ENCODE data around the gene CAPN5. TPM values are rescaled to one million over a fixed set of nuclear protein-coding genes. Genes with fewer than 3 reads are reported as not detected.

CAPN5 gene
- total and polyA plus RNA-seq, 4 donors, result 6.5 to 25.8 (median 18.2) TPM

DNA sequence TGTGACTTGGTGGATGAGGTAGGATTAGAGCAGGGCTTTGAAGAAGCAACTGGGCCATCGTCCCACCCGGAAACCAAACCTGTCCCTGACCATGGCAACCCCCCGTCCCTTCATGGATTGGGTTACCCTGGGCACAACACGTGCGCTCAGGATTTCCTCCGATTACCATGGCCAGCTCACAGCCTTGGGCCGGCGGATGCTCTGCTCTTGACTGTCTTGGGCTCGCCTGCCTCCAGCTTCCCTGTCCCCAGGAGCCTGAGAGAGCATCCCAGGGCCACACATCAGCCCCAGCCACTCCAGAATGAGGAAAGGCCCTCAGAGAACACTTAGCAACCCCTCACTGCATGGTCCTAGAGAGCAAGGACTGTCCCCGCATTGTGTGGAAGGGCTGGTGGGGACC lies 84.1 kb downstream of the CAPN5 start:
- Histone ChIP-seq H3K27ac (ENCODE audit: low read depth in 1 of 2, low read length in 2 of 2) (no peak overlapping the region), H3K36me3 (ENCODE audit: control insufficient read depth in 4 of 4, insufficient read depth in 3 of 4, low read depth in 1 of 4, low read length in 3 of 4) (peaks cover 0 to under 1% (median 0%) of the 10 kb centered on the region in 4 donors), H3K9me3 (ENCODE audit: control insufficient read depth in 4 of 4, low read length in 3 of 4) (no peaks in the 10 kb centered on the region), H3K9ac (ENCODE audit: low read depth in 1 of 2, low read length in 2 of 2) (no peak overlapping the region), H3K4me3 (ENCODE audit: low read depth in 1 of 3, low read length in 3 of 3) (no peak overlapping the region), H3K27me3 (ENCODE audit: control insufficient read depth in 4 of 4, insufficient read depth in 4 of 4, low read length in 3 of 4) (no peaks in the 10 kb centered on the region), H3K4me1 (ENCODE audit: control insufficient read depth in 4 of 4, insufficient read depth in 4 of 4, low read length in 3 of 4) (peaks cover 9 to 24% (median 17%) of the 10 kb centered on the region in 4 donors)
- DNase-seq (ENCODE audit: low spot score), result no peak
- TF ChIP-seq, protein P1, sequence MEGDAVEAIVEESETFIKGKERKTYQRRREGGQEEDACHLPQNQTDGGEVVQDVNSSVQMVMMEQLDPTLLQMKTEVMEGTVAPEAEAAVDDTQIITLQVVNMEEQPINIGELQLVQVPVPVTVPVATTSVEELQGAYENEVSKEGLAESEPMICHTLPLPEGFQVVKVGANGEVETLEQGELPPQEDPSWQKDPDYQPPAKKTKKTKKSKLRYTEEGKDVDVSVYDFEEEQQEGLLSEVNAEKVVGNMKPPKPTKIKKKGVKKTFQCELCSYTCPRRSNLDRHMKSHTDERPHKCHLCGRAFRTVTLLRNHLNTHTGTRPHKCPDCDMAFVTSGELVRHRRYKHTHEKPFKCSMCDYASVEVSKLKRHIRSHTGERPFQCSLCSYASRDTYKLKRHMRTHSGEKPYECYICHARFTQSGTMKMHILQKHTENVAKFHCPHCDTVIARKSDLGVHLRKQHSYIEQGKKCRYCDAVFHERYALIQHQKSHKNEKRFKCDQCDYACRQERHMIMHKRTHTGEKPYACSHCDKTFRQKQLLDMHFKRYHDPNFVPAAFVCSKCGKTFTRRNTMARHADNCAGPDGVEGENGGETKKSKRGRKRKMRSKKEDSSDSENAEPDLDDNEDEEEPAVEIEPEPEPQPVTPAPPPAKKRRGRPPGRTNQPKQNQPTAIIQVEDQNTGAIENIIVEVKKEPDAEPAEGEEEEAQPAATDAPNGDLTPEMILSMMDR (IDR thresholded peaks at IDR 0.05; ENCODE audit: low read depth, low read length, missing input control), result no peak
- no peak for TF ChIP-seq HNF4G (IDR thresholded peaks at IDR 0.05)
- no peak for TF ChIP-seq SP1 (IDR thresholded peaks at IDR 0.05)
- TF ChIP-seq FOXA1 (IDR thresholded peaks at IDR 0.05), result no peak
- TF ChIP-seq HNF4A (conservative IDR thresholded peaks at IDR 0.05), result no peak
- no peak for TF ChIP-seq JUND (IDR thresholded peaks at IDR 0.05)
- no peak for TF ChIP-seq GABPA (IDR thresholded peaks at IDR 0.05 in 1 of 2, conservative IDR thresholded peaks at IDR 0.05 in 1 of 2)
- no peak for TF ChIP-seq EGR1 (IDR thresholded peaks at IDR 0.05; ENCODE audit: low read depth in 2 of 2)
- TF ChIP-seq, protein P2, sequence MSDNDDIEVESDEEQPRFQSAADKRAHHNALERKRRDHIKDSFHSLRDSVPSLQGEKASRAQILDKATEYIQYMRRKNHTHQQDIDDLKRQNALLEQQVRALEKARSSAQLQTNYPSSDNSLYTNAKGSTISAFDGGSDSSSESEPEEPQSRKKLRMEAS (IDR thresholded peaks at IDR 0.05), result no peak
- no peak for TF ChIP-seq FOXA2 (IDR thresholded peaks at IDR 0.05)
- TF ChIP-seq NR2F2 (IDR thresholded peaks at IDR 0.05), result no peak
- TF ChIP-seq YY1 (IDR thresholded peaks at IDR 0.05), result no peak
- no peak for TF ChIP-seq TAF1 (conservative IDR thresholded peaks at IDR 0.05)
- TF ChIP-seq RXRA (IDR thresholded peaks at IDR 0.05), result no peak
- TF ChIP-seq, protein P3, sequence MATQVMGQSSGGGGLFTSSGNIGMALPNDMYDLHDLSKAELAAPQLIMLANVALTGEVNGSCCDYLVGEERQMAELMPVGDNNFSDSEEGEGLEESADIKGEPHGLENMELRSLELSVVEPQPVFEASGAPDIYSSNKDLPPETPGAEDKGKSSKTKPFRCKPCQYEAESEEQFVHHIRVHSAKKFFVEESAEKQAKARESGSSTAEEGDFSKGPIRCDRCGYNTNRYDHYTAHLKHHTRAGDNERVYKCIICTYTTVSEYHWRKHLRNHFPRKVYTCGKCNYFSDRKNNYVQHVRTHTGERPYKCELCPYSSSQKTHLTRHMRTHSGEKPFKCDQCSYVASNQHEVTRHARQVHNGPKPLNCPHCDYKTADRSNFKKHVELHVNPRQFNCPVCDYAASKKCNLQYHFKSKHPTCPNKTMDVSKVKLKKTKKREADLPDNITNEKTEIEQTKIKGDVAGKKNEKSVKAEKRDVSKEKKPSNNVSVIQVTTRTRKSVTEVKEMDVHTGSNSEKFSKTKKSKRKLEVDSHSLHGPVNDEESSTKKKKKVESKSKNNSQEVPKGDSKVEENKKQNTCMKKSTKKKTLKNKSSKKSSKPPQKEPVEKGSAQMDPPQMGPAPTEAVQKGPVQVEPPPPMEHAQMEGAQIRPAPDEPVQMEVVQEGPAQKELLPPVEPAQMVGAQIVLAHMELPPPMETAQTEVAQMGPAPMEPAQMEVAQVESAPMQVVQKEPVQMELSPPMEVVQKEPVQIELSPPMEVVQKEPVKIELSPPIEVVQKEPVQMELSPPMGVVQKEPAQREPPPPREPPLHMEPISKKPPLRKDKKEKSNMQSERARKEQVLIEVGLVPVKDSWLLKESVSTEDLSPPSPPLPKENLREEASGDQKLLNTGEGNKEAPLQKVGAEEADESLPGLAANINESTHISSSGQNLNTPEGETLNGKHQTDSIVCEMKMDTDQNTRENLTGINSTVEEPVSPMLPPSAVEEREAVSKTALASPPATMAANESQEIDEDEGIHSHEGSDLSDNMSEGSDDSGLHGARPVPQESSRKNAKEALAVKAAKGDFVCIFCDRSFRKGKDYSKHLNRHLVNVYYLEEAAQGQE (IDR thresholded peaks at IDR 0.05), result no peak
- TF ChIP-seq, protein P4, sequence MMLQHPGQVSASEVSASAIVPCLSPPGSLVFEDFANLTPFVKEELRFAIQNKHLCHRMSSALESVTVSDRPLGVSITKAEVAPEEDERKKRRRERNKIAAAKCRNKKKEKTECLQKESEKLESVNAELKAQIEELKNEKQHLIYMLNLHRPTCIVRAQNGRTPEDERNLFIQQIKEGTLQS (IDR thresholded peaks at IDR 0.05), result no peak
- no peak for TF ChIP-seq RAD21 (IDR thresholded peaks at IDR 0.05)
- 97% methylated on average over 10 of the region's 10 CpGs for WGBS

DNA sequence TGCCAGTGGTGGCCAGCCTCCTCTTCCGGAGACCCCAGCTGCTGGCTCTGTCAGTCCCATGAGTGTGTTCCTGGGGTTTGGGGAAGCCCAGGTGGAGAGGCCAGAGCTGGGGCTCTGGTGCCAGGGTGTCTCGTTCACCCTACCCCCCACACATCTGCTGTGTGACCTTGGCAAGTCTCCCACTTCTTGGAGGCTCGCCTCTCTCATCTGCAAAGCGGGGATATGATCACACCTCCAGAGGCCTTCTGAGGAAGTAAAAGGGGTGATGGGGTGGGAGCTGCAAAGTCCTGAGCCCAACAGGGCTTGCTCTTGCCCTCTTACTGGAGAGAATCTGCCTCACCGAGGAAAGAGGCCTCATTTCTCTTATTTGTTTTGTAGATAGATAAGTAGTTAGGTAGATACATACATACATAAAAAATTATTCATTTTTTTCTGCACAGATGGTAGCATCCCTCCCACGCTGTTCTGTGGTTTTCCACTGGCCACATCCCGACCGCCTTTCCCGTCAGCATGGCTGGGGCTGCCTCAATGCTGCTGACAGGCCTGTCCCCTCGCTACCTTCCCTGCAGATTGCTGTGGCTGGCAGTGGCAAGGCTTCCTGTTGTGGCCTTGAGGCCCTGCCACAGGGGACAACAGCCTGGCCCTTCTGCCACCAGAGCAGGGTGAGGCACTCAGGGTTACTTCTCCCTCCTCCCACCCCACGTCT lies 85.2 kb downstream of the CAPN5 start:
- no peak for DNase-seq (ENCODE audit: low spot score)
- no peaks in the 10 kb centered on the region for H3K27me3 ChIP-seq (ENCODE audit: control insufficient read depth in 4 of 4, insufficient read depth in 4 of 4, low read length in 3 of 4)

More for the DNA sequence above, 85.2 kb downstream of the CAPN5 start:
- Histone ChIP-seq H3K4me1 (ENCODE audit: control insufficient read depth in 4 of 4, insufficient read depth in 4 of 4, low read length in 3 of 4) (peaks cover 9 to 22% (median 16%) of the 10 kb centered on the region in 4 donors), H3K9me3 (ENCODE audit: control insufficient read depth in 4 of 4, low read length in 3 of 4) (no peaks in the 10 kb centered on the region), H3K9ac (ENCODE audit: low read depth in 1 of 2, low read length in 2 of 2) (no peak overlapping the region), H3K4me3 (ENCODE audit: low read depth in 1 of 3, low read length in 3 of 3) (no peak overlapping the region), H3K36me3 (ENCODE audit: control insufficient read depth in 4 of 4, insufficient read depth in 3 of 4, low read depth in 1 of 4, low read length in 3 of 4) (peaks cover 0 to 12% (median under 1%) of the 10 kb centered on the region in 4 donors), H3K27ac (ENCODE audit: low read depth in 1 of 2, low read length in 2 of 2) (no peak overlapping the region)
- TF ChIP-seq, protein P4 (IDR thresholded peaks at IDR 0.05), result no peak
- TF ChIP-seq RXRA (IDR thresholded peaks at IDR 0.05), result no peak
- 84% methylated on average over 11 of the region's 11 CpGs for WGBS

Measured in liver (tissue), 9 donors.